ENCODE results near the gene UROS.

- TF ChIP-seq CTCF (conservative IDR thresholded peaks at IDR 0.05 in 1 of 2, IDR thresholded peaks at IDR 0.05 in 1 of 2; ENCODE audit: low read depth in 1 of 2, low read length in 2 of 2): no peak
- no peak for TF ChIP-seq EZH2 (IDR thresholded peaks at IDR 0.05; ENCODE audit: low read length, missing control alignments)
Measured at GRCh38 chr10:125783408-125783807, 39.6 kb downstream of the UROS start.

Data from fibroblast of lung (primary cell).